HepG2 (cell line): ENCODE data around the gene PPP1R13B. TPM values are rescaled to one million over a fixed set of nuclear protein-coding genes. Genes with fewer than 3 reads are reported as not detected.

Experiments used
- AHR ChIP-seq: IDR thresholded peaks from 2 replicates; pipeline ENCODE4 v1.6.1; 2018; ENCODE audit warnings: missing genetic modification reagents, missing compliant biosample characterization
- CEBPG ChIP-seq: IDR thresholded peaks from 2 replicates; pipeline ENCODE4 v1.6.1; 2016
- EEA1 ChIP-seq: sonication (generic); formaldehyde crosslinking; IDR thresholded peaks from 2 replicates; pipeline ENCODE4 v1.5.1; 2020; ENCODE audit warnings: mild to moderate bottlenecking, missing genetic modification reagents, borderline replicate concordance
- HOXA3 ChIP-seq: sonication (generic); formaldehyde crosslinking; IDR thresholded peaks from 2 replicates; pipeline ENCODE4 v1.5.0; 2020; ENCODE audit warnings: missing genetic modification reagents
- IRF2 ChIP-seq: IDR thresholded peaks from 2 replicates; pipeline ENCODE4 v1.6.1; 2018; ENCODE audit warnings: missing genetic modification reagents, missing compliant biosample characterization
- JUNB ChIP-seq: sonication (generic); formaldehyde crosslinking; IDR thresholded peaks from 2 replicates; pipeline ENCODE4 v1.8.0; 2022; ENCODE audit warnings: missing genetic modification reagents, mild to moderate bottlenecking, borderline replicate concordance
- JUND ChIP-seq: sonication (generic); formaldehyde crosslinking; IDR thresholded peaks from 2 replicates; pipeline ENCODE4 v1.8.0; 2022; ENCODE audit warnings: mild to moderate bottlenecking, missing genetic modification reagents
- MEF2D ChIP-seq: sonication (generic); formaldehyde crosslinking; IDR thresholded peaks from 2 replicates; pipeline ENCODE4 v1.5.1; 2020; ENCODE audit warnings: mild to moderate bottlenecking, missing genetic modification reagents
- NBN ChIP-seq: fragments of 450-650 bp; conservative IDR thresholded peaks from 2 replicates; pipeline ENCODE4 v1.6.1; 2017
- RFXAP ChIP-seq: sonication (generic); formaldehyde crosslinking; IDR thresholded peaks from 2 replicates; pipeline ENCODE4 v1.4.0; 2020; ENCODE audit warnings: missing genetic modification reagents, borderline replicate concordance
- THAP9 ChIP-seq: sonication (generic); formaldehyde crosslinking; IDR thresholded peaks from 2 replicates; pipeline ENCODE4; 2020; ENCODE audit warnings: missing genetic modification reagents, mild to moderate bottlenecking, borderline replicate concordance
- ZFP1 ChIP-seq: IDR thresholded peaks from 2 replicates; pipeline ENCODE4 v1.6.1; 2016
- ZNF235 ChIP-seq: sonication (generic); formaldehyde crosslinking; IDR thresholded peaks from 2 replicates; pipeline ENCODE4 v1.8.1; 2023; ENCODE audit warnings: mild to moderate bottlenecking, missing genetic modification reagents, borderline replicate concordance
- ZNF282 ChIP-seq: fragments of 450-650 bp; IDR thresholded peaks from 2 replicates; pipeline ENCODE4 v1.6.1; 2018; ENCODE audit not compliant: partially characterized antibody
- ZNF354B ChIP-seq: sonication (generic); formaldehyde crosslinking; IDR thresholded peaks from 2 replicates; pipeline ENCODE4 v1.8.0; 2022; ENCODE audit warnings: mild to moderate bottlenecking, missing genetic modification reagents
- ZNF431 ChIP-seq: sonication (generic); formaldehyde crosslinking; IDR thresholded peaks from 2 replicates; pipeline ENCODE4 v1.9.0; 2022; ENCODE audit warnings: missing genetic modification reagents, low read depth, mild to moderate bottlenecking, borderline replicate concordance
- ZNF577 ChIP-seq: sonication (generic); formaldehyde crosslinking; IDR thresholded peaks from 2 replicates; pipeline ENCODE4 v1.4.0; 2020; ENCODE audit warnings: mild to moderate bottlenecking, low read depth, missing genetic modification reagents, borderline replicate concordance
- ZNF607 ChIP-seq: sonication (generic); formaldehyde crosslinking; IDR thresholded peaks from 2 replicates; pipeline ENCODE4 v1.5.1; 2020; ENCODE audit warnings: missing genetic modification reagents, mild to moderate bottlenecking, borderline replicate concordance
- ZNF629 ChIP-seq: sonication (generic); formaldehyde crosslinking; conservative IDR thresholded peaks from 2 replicates; pipeline ENCODE4 v1.5.0; 2020; ENCODE audit warnings: missing genetic modification reagents
- polyA plus RNA-seq, 8 experiments: library from polyadenylated mRNA; depleted of rRNA in 3 of 8; stranded (reverse) in 7 of 8; unstranded in 1 of 8; fragments of >200 nt; fragmentation: Illumina TruSeq in 4 of 8; extraction: Trizol in 4 of 8; gene quantifications; 2 replicates each; pipeline versions ENCODE4 v1.2.1 to v1.2.3, GENCODE V29; 2011 to 2016; ENCODE audit warnings: low read depth in 4 of 8, missing spikeins in 1 of 8, mixed read lengths in 1 of 8; ENCODE audit not compliant: insufficient read depth in 1 of 8
- total RNA-seq, 5 experiments: library from RNA; depleted of rRNA; stranded (reverse); fragments of >200 nt; fragmentation: Illumina TruSeq; extraction: Trizol; gene quantifications; 2 replicates each; pipeline ENCODE4 v1.2.3, GENCODE V29; 2016; ENCODE audit warnings: low read depth in 1 of 5
- TF ChIP-seq, protein P1 (sequence below): sonication (generic); formaldehyde crosslinking; IDR thresholded peaks from 2 replicates; pipeline ENCODE4 v1.5.0; 2020; ENCODE audit warnings: missing genetic modification reagents
- TF ChIP-seq, protein P2 (sequence below): sonication (generic); formaldehyde crosslinking; IDR thresholded peaks from 2 replicates; pipeline ENCODE4 v1.4.0; 2020; ENCODE audit warnings: mild to moderate bottlenecking, missing genetic modification reagents
- TF ChIP-seq, protein P3 (sequence below): sonication (generic); formaldehyde crosslinking; IDR thresholded peaks from 2 replicates; pipeline ENCODE4 v1.4.0; 2020; ENCODE audit warnings: missing genetic modification reagents
- TF ChIP-seq, protein P4 (sequence below): sonication (generic); formaldehyde crosslinking; IDR thresholded peaks from 2 replicates; pipeline ENCODE4 v1.5.0; 2020; ENCODE audit warnings: mild to moderate bottlenecking, missing genetic modification reagents
- TF ChIP-seq, protein P5 (sequence below): conservative IDR thresholded peaks from 2 replicates; pipeline ENCODE4 v1.6.1; 2018; ENCODE audit warnings: missing genetic modification reagents

PPP1R13B gene
- total and polyA plus RNA-seq, 2 of the 13 experiments (the other 11 are each of a cell fraction or from before 2014, with no cell fraction given): 4.6 to 9.4 TPM

DNA sequence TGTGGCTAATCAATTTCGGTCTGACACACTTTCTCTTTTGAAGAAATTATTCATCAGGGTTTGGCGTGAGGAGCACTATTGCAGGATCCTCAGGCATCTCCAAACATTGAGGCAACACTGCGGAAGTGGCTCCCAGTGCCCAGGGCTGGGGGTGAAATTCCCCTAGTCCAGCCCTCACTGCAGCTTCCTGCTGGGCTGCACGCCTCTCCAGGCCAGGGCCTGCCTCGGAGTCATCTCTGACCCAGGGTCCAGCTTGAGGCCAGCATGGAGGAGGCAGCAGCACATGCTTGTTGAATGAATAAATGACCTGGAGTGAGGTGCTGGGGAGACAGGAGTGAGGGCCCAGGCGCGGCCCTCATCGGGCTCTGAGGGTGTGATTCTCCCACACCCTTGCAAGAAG is 44.9 kb upstream of the PPP1R13B start (continued):
- 0 out of 2 replicates have a peak, but pooled peaks have one; percentile 11 for TF ChIP-seq JUND (CRISPR knock-in tag)
- TF ChIP-seq ZNF577 (CRISPR knock-in tag): no peak
- TF ChIP-seq, protein P1, sequence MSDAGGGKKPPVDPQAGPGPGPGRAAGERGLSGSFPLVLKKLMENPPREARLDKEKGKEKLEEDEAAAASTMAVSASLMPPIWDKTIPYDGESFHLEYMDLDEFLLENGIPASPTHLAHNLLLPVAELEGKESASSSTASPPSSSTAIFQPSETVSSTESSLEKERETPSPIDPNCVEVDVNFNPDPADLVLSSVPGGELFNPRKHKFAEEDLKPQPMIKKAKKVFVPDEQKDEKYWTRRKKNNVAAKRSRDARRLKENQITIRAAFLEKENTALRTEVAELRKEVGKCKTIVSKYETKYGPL: no peak
- TF ChIP-seq JUNB (CRISPR knock-in tag): no peak
- TF ChIP-seq ZNF354B (CRISPR knock-in tag): no peak
- peak; percentile 50 for TF ChIP-seq CEBPG (CRISPR knock-in tag)
- TF ChIP-seq RFXAP (CRISPR knock-in tag): no peak
- no peak for TF ChIP-seq MEF2D
- TF ChIP-seq, protein P2, sequence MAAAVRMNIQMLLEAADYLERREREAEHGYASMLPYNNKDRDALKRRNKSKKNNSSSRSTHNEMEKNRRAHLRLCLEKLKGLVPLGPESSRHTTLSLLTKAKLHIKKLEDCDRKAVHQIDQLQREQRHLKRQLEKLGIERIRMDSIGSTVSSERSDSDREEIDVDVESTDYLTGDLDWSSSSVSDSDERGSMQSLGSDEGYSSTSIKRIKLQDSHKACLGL: no peak
- no peak for TF ChIP-seq ZNF629 (CRISPR knock-in tag)
- no peak for TF ChIP-seq IRF2
- TF ChIP-seq, protein P3, sequence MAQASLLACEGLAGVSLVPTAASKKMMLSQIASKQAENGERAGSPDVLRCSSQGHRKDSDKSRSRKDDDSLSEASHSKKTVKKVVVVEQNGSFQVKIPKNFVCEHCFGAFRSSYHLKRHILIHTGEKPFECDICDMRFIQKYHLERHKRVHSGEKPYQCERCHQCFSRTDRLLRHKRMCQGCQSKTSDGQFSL (CRISPR knock-in tag): no peak
- no peak for TF ChIP-seq HOXA3
- TF ChIP-seq, protein P4, sequence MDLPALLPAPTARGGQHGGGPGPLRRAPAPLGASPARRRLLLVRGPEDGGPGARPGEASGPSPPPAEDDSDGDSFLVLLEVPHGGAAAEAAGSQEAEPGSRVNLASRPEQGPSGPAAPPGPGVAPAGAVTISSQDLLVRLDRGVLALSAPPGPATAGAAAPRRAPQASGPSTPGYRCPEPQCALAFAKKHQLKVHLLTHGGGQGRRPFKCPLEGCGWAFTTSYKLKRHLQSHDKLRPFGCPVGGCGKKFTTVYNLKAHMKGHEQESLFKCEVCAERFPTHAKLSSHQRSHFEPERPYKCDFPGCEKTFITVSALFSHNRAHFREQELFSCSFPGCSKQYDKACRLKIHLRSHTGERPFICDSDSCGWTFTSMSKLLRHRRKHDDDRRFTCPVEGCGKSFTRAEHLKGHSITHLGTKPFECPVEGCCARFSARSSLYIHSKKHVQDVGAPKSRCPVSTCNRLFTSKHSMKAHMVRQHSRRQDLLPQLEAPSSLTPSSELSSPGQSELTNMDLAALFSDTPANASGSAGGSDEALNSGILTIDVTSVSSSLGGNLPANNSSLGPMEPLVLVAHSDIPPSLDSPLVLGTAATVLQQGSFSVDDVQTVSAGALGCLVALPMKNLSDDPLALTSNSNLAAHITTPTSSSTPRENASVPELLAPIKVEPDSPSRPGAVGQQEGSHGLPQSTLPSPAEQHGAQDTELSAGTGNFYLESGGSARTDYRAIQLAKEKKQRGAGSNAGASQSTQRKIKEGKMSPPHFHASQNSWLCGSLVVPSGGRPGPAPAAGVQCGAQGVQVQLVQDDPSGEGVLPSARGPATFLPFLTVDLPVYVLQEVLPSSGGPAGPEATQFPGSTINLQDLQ (CRISPR knock-in tag): no peak
- TF ChIP-seq NBN: no peak
- no peak for TF ChIP-seq THAP9 (CRISPR knock-in tag)
- TF ChIP-seq ZNF431 (CRISPR knock-in tag): no peak
- no peak for TF ChIP-seq EEA1 (CRISPR knock-in tag)
- TF ChIP-seq ZNF235 (CRISPR knock-in tag): no peak
- no peak for TF ChIP-seq ZFP1 (CRISPR knock-in tag)
- no peak for TF ChIP-seq AHR (CRISPR knock-in tag)
- no peak for TF ChIP-seq ZNF282
- TF ChIP-seq, protein P5, sequence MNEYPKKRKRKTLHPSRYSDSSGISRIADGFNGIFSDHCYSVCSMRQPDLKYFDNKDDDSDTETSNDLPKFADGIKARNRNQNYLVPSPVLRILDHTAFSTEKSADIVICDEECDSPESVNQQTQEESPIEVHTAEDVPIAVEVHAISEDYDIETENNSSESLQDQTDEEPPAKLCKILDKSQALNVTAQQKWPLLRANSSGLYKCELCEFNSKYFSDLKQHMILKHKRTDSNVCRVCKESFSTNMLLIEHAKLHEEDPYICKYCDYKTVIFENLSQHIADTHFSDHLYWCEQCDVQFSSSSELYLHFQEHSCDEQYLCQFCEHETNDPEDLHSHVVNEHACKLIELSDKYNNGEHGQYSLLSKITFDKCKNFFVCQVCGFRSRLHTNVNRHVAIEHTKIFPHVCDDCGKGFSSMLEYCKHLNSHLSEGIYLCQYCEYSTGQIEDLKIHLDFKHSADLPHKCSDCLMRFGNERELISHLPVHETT (CRISPR knock-in tag): no peak
- no peak for TF ChIP-seq ZNF607 (CRISPR knock-in tag)
